IMR-90 (cell line): ENCODE results near the gene SOX6. TPM values are rescaled to one million over a fixed set of nuclear protein-coding genes. Genes with fewer than 3 reads are reported as not detected.

Experiments used
- ATAC-seq: fragments of 200-7000 bp; cut with Tn5 transposase; 2 replicates; pipeline ENCODE4 v1.9.1; 2020; ENCODE audit warnings: low read depth, mild to moderate bottlenecking, moderate library complexity
- BruUV-seq: library from RNA; stranded (reverse); fragments of 400-500 nt; replicated peaks from 2 replicates; lab custom pipeline; 2021; lab: Mats Ljungman, UMichigan
- CTCF ChIA-PET: fragments of 300-600 bp; formaldehyde crosslinking; extraction: SDS; loops from one replicate; lab custom pipeline; 2021; ENCODE audit warnings: antibody characterized with exemption; lab: Yijun Ruan, JAX
- POLR2A ChIA-PET: fragments of 300-600 bp; sonication (Branson Sonifier 250); formaldehyde crosslinking; loops from one replicate; lab custom pipeline; 2022; ENCODE audit warnings: antibody characterized with exemption; ENCODE audit not compliant: unreplicated experiment; lab: Charles Lee
- DNase-seq: peaks from one replicate; pipeline ENCODE4 v3.0.0; 2013
- H2AFZ ChIP-seq: replicated peaks from 2 replicates; pipeline ENCODE3; 2013; ENCODE audit warnings: low read length, mild to moderate bottlenecking; ENCODE audit not compliant: poor library complexity
- H2AK5ac ChIP-seq: 2 replicates; pipeline ENCODE4 v1.6.1; 2013; ENCODE audit warnings: low read depth, low read length, inconsistent platforms
- H2AK9ac ChIP-seq: replicated peaks from 2 replicates; pipeline ENCODE3; 2013; ENCODE audit warnings: mild to moderate bottlenecking, low read depth, low read length, moderate library complexity; ENCODE audit not compliant: poor library complexity
- H2BK120ac ChIP-seq: 2 replicates; pipeline ENCODE4 v1.6.1; 2013; ENCODE audit warnings: low read depth, low read length, inconsistent platforms
- H2BK15ac ChIP-seq: 3 replicates; pipeline ENCODE4 v1.6.1; 2013; ENCODE audit warnings: low read depth, low read length, inconsistent platforms
- H2BK20ac ChIP-seq: 2 replicates; pipeline ENCODE4 v1.6.1; 2013; ENCODE audit warnings: low read depth, mild to moderate bottlenecking, inconsistent platforms, low read length, moderate library complexity
- H2BK5ac ChIP-seq: 2 replicates; pipeline ENCODE4 v1.6.1; 2013; ENCODE audit warnings: mild to moderate bottlenecking, low read depth, low read length, inconsistent platforms; ENCODE audit not compliant: poor library complexity, severe bottlenecking
- H3K14ac ChIP-seq: replicated peaks from 2 replicates; pipeline ENCODE4 v1.6.1; 2013; ENCODE audit warnings: low read depth, low read length, inconsistent platforms
- H3K18ac ChIP-seq: 2 replicates; pipeline ENCODE4 v1.6.1; 2013; ENCODE audit warnings: low read depth, low read length, control low read depth
- H3K23ac ChIP-seq: 2 replicates; pipeline ENCODE4 v1.6.1; 2013; ENCODE audit warnings: low read depth, low read length, inconsistent platforms
- H3K27ac ChIP-seq: 2 replicates; pipeline ENCODE4 v1.5.1; 2013; ENCODE audit warnings: mild to moderate bottlenecking, control low read depth, low read length; ENCODE audit not compliant: insufficient read depth
- H3K27me3 ChIP-seq: 2 replicates; pipeline ENCODE4 v1.6.1; 2013; ENCODE audit warnings: low read length; ENCODE audit not compliant: control insufficient read depth, insufficient read depth
- H3K36me3 ChIP-seq: 2 replicates; pipeline ENCODE4 v1.6.1; 2013; ENCODE audit warnings: low read length, mixed read lengths; ENCODE audit not compliant: control insufficient read depth, insufficient read depth
- H3K4ac ChIP-seq: 2 replicates; pipeline ENCODE4 v1.6.1; 2013; ENCODE audit warnings: low read depth, low read length, inconsistent platforms
- H3K4me1 ChIP-seq: 2 replicates; pipeline ENCODE4 v1.6.1; 2013; ENCODE audit warnings: low read length, mixed read lengths; ENCODE audit not compliant: control insufficient read depth, insufficient read depth
- H3K4me2 ChIP-seq: 2 replicates; pipeline ENCODE4 v1.6.1; 2013; ENCODE audit warnings: low read depth, mild to moderate bottlenecking, control low read depth, low read length, moderate library complexity
- H3K4me3 ChIP-seq: 2 replicates; pipeline ENCODE4 v1.5.1; 2013; ENCODE audit warnings: low read depth, mild to moderate bottlenecking, control low read depth, low read length, moderate library complexity; ENCODE audit not compliant: insufficient read depth
- H3K56ac ChIP-seq: 2 replicates; pipeline ENCODE4 v1.6.1; 2013; ENCODE audit warnings: low read length, inconsistent platforms; ENCODE audit not compliant: insufficient read depth; ENCODE audit errors: extremely low read depth
- H3K79me1 ChIP-seq, 2 experiments: 2 replicates each; pipeline ENCODE4 v1.6.1; 2013; ENCODE audit warnings: low read length in 2 of 2, inconsistent platforms in 1 of 2, low read depth in 1 of 2
- H3K9ac ChIP-seq: 2 replicates; pipeline ENCODE4 v1.6.1; 2013; ENCODE audit warnings: low read depth, low read length, control low read depth
- H3K9me1 ChIP-seq: 2 replicates; pipeline ENCODE4 v1.6.1; 2013; ENCODE audit warnings: low read length, inconsistent platforms; ENCODE audit not compliant: insufficient read depth
- H3K9me3 ChIP-seq: 2 replicates; pipeline ENCODE4 v1.6.1; 2013; ENCODE audit warnings: low read length; ENCODE audit not compliant: control insufficient read depth, insufficient read depth
- H4K20me1 ChIP-seq: 2 replicates; pipeline ENCODE4 v1.6.1; 2013; ENCODE audit warnings: low read length, inconsistent platforms; ENCODE audit not compliant: insufficient read depth
- H4K5ac ChIP-seq: 2 replicates; pipeline ENCODE4 v1.6.1; 2013; ENCODE audit warnings: mild to moderate bottlenecking, low read depth, low read length, control low read depth
- H4K8ac ChIP-seq, 2 experiments: 2 replicates each; pipeline ENCODE4 v1.6.1; 2013; ENCODE audit warnings: low read depth in 2 of 2, low read length in 2 of 2, control low read depth in 1 of 2, inconsistent platforms in 1 of 2
- H4K91ac ChIP-seq: 2 replicates; pipeline ENCODE4 v1.6.1; 2013; ENCODE audit warnings: low read depth, low read length, inconsistent platforms; ENCODE audit not compliant: insufficient read depth
- BHLHE40 ChIP-seq: fragments of 150-350 bp; IDR thresholded peaks from 2 replicates; pipeline ENCODE4 v1.6.1; 2016; ENCODE audit warnings: mild to moderate bottlenecking, low read depth, low read length
- CEBPB ChIP-seq: IDR thresholded peaks from 2 replicates; pipeline ENCODE4 v1.6.1; 2012; ENCODE audit warnings: low read depth, low read length, improper control_type of control experiment
- CHD1 ChIP-seq: IDR thresholded peaks from 2 replicates; pipeline ENCODE4 v1.6.1; 2012; ENCODE audit warnings: low read depth, low read length, improper control_type of control experiment
- FOS ChIP-seq: fragments of 150-350 bp; IDR thresholded peaks from 2 replicates; pipeline ENCODE4 v1.6.1; 2016; ENCODE audit warnings: low read depth, low read length
- MAFK ChIP-seq: IDR thresholded peaks from 2 replicates; pipeline ENCODE4 v1.6.1; 2012; ENCODE audit warnings: low read depth, low read length, improper control_type of control experiment
- MAZ ChIP-seq: IDR thresholded peaks from 2 replicates; pipeline ENCODE4 v1.6.1; 2012; ENCODE audit warnings: low read depth, mild to moderate bottlenecking, low read length, improper control_type of control experiment, moderate library complexity, borderline replicate concordance
- MXI1 ChIP-seq: IDR thresholded peaks from 2 replicates; pipeline ENCODE4 v1.6.1; 2012; ENCODE audit warnings: low read depth, mild to moderate bottlenecking, low read length, moderate library complexity, borderline replicate concordance
- NFE2L2 ChIP-seq: fragments of 150-350 bp; IDR thresholded peaks from 2 replicates; pipeline ENCODE4 v1.6.1; 2016; ENCODE audit warnings: low read depth, mild to moderate bottlenecking, low read length
- POLR2A ChIP-seq: IDR thresholded peaks from 2 replicates; pipeline ENCODE4 v1.6.1; 2012; ENCODE audit warnings: mild to moderate bottlenecking, low read depth, low read length
- RAD21 ChIP-seq: IDR thresholded peaks from 2 replicates; pipeline ENCODE4 v1.6.1; 2012; ENCODE audit warnings: low read length, improper control_type of control experiment
- RCOR1 ChIP-seq: IDR thresholded peaks from 2 replicates; pipeline ENCODE4 v1.6.1; 2012; ENCODE audit warnings: mild to moderate bottlenecking, low read length, improper control_type of control experiment; ENCODE audit not compliant: insufficient replicate concordance
- RFX5 ChIP-seq: IDR thresholded peaks from 2 replicates; pipeline ENCODE4 v1.8.0; 2012; ENCODE audit warnings: low read depth, mild to moderate bottlenecking, low read length, moderate library complexity
- SMC3 ChIP-seq: fragments of 150-350 bp; IDR thresholded peaks from 2 replicates; pipeline ENCODE4 v1.6.1; 2016; ENCODE audit warnings: low read depth, mild to moderate bottlenecking, antibody characterized with exemption, low read length, moderate library complexity
- WGBS, 2 experiments: methylation state at CpG; one replicate each; pipeline versions ENCODE4 v1.1.5 to v1.1.7; 2013; ENCODE audit warnings: missing lambda C conversion rate in 2 of 2; ENCODE audit not compliant: insufficient read length in 1 of 2; ENCODE audit errors: extremely low coverage in 2 of 2; 5-methylcytosine and 5-hydroxymethylcytosine counted together
- dilution Hi-C: fragments of 300-500 bp; cut with HindIII; formaldehyde crosslinking; loops from one replicate; pipeline ENCODE4 v1.14.3; 2018; ENCODE audit warnings: low sequenced_read_pairs; ENCODE audit not compliant: unreplicated experiment
- in situ Hi-C: fragments of 300-500 bp; cut with MboI; formaldehyde crosslinking; loops from 3 replicates; pipeline ENCODE4 v1.14.3; 2019; ENCODE audit warnings: low sequenced_read_pairs, inconsistent platforms, mixed read lengths
- intact Hi-C: fragments of 100-400 bp; cut with micrococcal nuclease; formaldehyde crosslinking; loops from 2 replicates; pipeline ENCODE4 v1.10.0; 2022
- polyA plus RNA-seq, 3 experiments: library from polyadenylated mRNA; depleted of rRNA; stranded (reverse); fragments of >200 nt; gene quantifications; 2 replicates each; pipeline ENCODE4 v1.2.3, GENCODE V29; 2012; ENCODE audit warnings: low replicate concordance in 1 of 3
- total RNA-seq: library from RNA; depleted of rRNA; stranded (reverse); fragments of >200 nt; gene quantifications from 2 replicates; pipeline ENCODE4 v1.2.3, GENCODE V29; 2012
- TF ChIP-seq, protein P1 (sequence below): fragments of 150-350 bp; IDR thresholded peaks from 2 replicates; pipeline ENCODE4 v1.6.1; 2017; ENCODE audit warnings: mild to moderate bottlenecking, antibody characterized with exemption, low read length, low read depth
- TF ChIP-seq, protein P2 (sequence below): fragments of 150-350 bp; IDR thresholded peaks from 2 replicates; pipeline ENCODE4 v1.6.1; 2016; ENCODE audit warnings: low read depth, mild to moderate bottlenecking, low read length, moderate library complexity, borderline replicate concordance
- TF ChIP-seq, protein P3 (sequence below): conservative IDR thresholded peaks from 2 replicates; pipeline ENCODE4 v1.5.1; 2012; ENCODE audit warnings: mild to moderate bottlenecking, low read depth, low read length, improper control_type of control experiment

The SOX6 gene
- total and polyA plus RNA-seq, 2 of the 4 experiments (the other 2 are of a cell fraction), result 1.7 to 7.7 TPM

- BruUV-seq, result no TSS peak
- in situ Hi-C loops, result no loop called here
- Histone ChIP-seq H3K4me3 (no peak overlapping the region), H2BK15ac (peak overlapping the region; percentile 76; the same call in 2 of the 3 replicates), H3K27me3 (no peaks in the 10 kb centered on the region), H3K14ac (peak overlapping the region; percentile 80), H3K18ac (peak overlapping the region; percentile 86), H3K36me3 (peaks cover 2% of the 10 kb centered on the region; the same call in 1 of the 2 replicates), H3K9ac (0 out of 2 replicates have a peak overlapping the region, but pooled peaks have one; percentile 20), H2AK5ac (peak overlapping the region; percentile 71; the same call in 1 of the 2 replicates), H3K56ac (peak overlapping the region; percentile 72; the same call in 1 of the 2 replicates), H2AK9ac (no peak overlapping the region), H3K9me3 (no peaks in the 10 kb centered on the region), H2BK5ac (peak overlapping the region; percentile 80), H2AFZ (no peak overlapping the region), H3K79me1 (no peaks in the 10 kb centered on the region), H3K23ac (peak overlapping the region; percentile 69), H3K4ac (peak overlapping the region; percentile 84), H4K8ac (peak overlapping the region; percentile 80 to 82), H4K20me1 (no peaks in the 10 kb centered on the region), H3K4me1 (peaks cover 13% of the 10 kb centered on the region), H4K91ac (peak overlapping the region; percentile 75), H2BK20ac (peak overlapping the region; percentile 83), H3K9me1 (peaks cover 7% of the 10 kb centered on the region), H3K27ac (peak overlapping the region; percentile 88; the same call in 1 of the 2 replicates), H4K5ac (peak overlapping the region; percentile 74), H2BK120ac (peak overlapping the region; percentile 84), H3K4me2 (no peak overlapping the region)
- ChIA-PET CTCF (interaction anchor here (1.2 to 1.9 kb wide), 3 partner anchors 9 to 638 kb away, joined by 3 to 8 read pairs (median 6); no protein-coding TSS in a partner anchor), POLR2A (interaction anchor here (0.6 to 0.9 kb wide), 3 partner anchors 43 to 632 kb away, joined by 3 to 6 read pairs (median 4); no protein-coding TSS in a partner anchor)
- TF ChIP-seq MAFK (no peak), CHD1 (no peak), SMC3 (no peak), FOS (no peak), NFE2L2 (no peak), RAD21 (no peak), RCOR1 (no peak), MXI1 (no peak), POLR2A (no peak), RFX5 (no peak), CEBPB (no peak), BHLHE40 (no peak), MAZ (no peak)
- TF ChIP-seq, protein P1, sequence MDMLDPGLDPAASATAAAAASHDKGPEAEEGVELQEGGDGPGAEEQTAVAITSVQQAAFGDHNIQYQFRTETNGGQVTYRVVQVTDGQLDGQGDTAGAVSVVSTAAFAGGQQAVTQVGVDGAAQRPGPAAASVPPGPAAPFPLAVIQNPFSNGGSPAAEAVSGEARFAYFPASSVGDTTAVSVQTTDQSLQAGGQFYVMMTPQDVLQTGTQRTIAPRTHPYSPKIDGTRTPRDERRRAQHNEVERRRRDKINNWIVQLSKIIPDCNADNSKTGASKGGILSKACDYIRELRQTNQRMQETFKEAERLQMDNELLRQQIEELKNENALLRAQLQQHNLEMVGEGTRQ, result no peak
- TF ChIP-seq, protein P2, sequence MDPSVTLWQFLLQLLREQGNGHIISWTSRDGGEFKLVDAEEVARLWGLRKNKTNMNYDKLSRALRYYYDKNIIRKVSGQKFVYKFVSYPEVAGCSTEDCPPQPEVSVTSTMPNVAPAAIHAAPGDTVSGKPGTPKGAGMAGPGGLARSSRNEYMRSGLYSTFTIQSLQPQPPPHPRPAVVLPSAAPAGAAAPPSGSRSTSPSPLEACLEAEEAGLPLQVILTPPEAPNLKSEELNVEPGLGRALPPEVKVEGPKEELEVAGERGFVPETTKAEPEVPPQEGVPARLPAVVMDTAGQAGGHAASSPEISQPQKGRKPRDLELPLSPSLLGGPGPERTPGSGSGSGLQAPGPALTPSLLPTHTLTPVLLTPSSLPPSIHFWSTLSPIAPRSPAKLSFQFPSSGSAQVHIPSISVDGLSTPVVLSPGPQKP, result no peak
- TF ChIP-seq, protein P3, sequence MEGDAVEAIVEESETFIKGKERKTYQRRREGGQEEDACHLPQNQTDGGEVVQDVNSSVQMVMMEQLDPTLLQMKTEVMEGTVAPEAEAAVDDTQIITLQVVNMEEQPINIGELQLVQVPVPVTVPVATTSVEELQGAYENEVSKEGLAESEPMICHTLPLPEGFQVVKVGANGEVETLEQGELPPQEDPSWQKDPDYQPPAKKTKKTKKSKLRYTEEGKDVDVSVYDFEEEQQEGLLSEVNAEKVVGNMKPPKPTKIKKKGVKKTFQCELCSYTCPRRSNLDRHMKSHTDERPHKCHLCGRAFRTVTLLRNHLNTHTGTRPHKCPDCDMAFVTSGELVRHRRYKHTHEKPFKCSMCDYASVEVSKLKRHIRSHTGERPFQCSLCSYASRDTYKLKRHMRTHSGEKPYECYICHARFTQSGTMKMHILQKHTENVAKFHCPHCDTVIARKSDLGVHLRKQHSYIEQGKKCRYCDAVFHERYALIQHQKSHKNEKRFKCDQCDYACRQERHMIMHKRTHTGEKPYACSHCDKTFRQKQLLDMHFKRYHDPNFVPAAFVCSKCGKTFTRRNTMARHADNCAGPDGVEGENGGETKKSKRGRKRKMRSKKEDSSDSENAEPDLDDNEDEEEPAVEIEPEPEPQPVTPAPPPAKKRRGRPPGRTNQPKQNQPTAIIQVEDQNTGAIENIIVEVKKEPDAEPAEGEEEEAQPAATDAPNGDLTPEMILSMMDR, result no peak
- DNase-seq (no peak), ATAC-seq (no peak)
- intact Hi-C loops, result no loop called here
- dilution Hi-C loops, result no loop called here
- no CpG with 5 or more reads among the region's 2 CpGs for WGBS, 2 experiments
Measured at GRCh38 chr11:15975742-15976141, 380.6 kb downstream of the SOX6 start.
